Mucosa of descending colon (tissue), 3 donors: ENCODE results near the gene FBXO21. TPM values are rescaled to one million over a fixed set of nuclear protein-coding genes. Genes with fewer than 3 reads are reported as not detected.

Experiments used
- ATAC-seq: fragments of 200-7000 bp; cut with Tn5 transposase; one replicate; pipeline ENCODE4 v1.9.1; 2020; ENCODE audit warnings: mild to moderate bottlenecking, moderate library complexity
- DNase-seq, 3 donors: peaks; one replicate each; pipeline ENCODE4 v3.0.0-alpha.2; 2020
- H3K36me3 ChIP-seq: fragments of 200-600 bp; one replicate; pipeline ENCODE4 v1.8.0; 2021; ENCODE audit warnings: low read depth, mild to moderate bottlenecking
- H3K4me1 ChIP-seq: fragments of 200-600 bp; one replicate; pipeline ENCODE4 v1.8.0; 2021; ENCODE audit warnings: low read depth, mild to moderate bottlenecking
- H3K4me3 ChIP-seq: fragments of 200-600 bp; one replicate; pipeline ENCODE4 v1.8.0; 2021; ENCODE audit warnings: mild to moderate bottlenecking
- H3K9me3 ChIP-seq: fragments of 200-600 bp; one replicate; pipeline ENCODE4 v1.8.0; 2021; ENCODE audit warnings: mild to moderate bottlenecking
- intact Hi-C, 2 donors: fragments of 100-400 bp; cut with DNase I in 1 of 2; cut with micrococcal nuclease in 1 of 2; formaldehyde crosslinking; loops; one replicate each; pipeline versions ENCODE4 v1.11.0 to v1.11.1; 2022; cut with DNase I, micrococcal nuclease
- total RNA-seq, 3 donors: library from RNA; stranded (reverse); fragmentation: NEBNext Ultra II Directional in 2 of 3; extraction: Animal tissue kit (Norgen Biotek cat#: 25700) in 2 of 3; gene quantifications; one replicate each; pipeline versions ENCODE4 v1.2.1 to v1.2.4, GENCODE V29; 2021 to 2023
- TF ChIP-seq, protein P1 (sequence below): fragments of 200-600 bp; IDR thresholded peaks from one replicate; pipeline ENCODE4 v1.8.0; 2022; ENCODE audit warnings: antibody characterized with exemption, mild to moderate bottlenecking
- donor health status: DM: no; HTN: no; CAD: no; lungs with moderate emphysema.
- donor health status: DM: no; HTN: no; CAD: no.
- donor health status: DM: no; HTN: yes; CAD: no.

Gene FBXO21
- total RNA-seq, 3 donors from 2014 or later: 14.7 to 44.6 (median 30.7) TPM

DNA sequence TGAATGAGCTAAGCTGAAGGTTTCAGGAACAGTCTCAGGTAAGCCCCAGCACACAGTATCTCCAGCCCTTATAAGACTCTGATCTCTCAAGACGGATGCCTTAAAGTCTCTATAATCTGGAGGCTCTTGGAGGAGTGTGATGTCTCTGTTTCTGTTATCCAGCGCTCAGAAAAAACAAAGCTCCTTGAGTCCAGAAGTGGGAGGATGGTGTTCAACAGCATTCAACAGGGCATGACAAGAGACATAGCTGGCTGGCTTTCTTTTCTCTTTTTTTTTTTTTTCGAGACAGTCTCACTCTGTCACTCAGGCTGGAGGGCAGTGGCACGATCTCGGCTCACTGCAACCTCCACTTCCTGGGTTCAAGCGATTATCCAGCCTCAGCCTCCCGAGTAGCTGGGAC is 59.5 kb downstream of the FBXO21 start:
- TF ChIP-seq, protein P1, sequence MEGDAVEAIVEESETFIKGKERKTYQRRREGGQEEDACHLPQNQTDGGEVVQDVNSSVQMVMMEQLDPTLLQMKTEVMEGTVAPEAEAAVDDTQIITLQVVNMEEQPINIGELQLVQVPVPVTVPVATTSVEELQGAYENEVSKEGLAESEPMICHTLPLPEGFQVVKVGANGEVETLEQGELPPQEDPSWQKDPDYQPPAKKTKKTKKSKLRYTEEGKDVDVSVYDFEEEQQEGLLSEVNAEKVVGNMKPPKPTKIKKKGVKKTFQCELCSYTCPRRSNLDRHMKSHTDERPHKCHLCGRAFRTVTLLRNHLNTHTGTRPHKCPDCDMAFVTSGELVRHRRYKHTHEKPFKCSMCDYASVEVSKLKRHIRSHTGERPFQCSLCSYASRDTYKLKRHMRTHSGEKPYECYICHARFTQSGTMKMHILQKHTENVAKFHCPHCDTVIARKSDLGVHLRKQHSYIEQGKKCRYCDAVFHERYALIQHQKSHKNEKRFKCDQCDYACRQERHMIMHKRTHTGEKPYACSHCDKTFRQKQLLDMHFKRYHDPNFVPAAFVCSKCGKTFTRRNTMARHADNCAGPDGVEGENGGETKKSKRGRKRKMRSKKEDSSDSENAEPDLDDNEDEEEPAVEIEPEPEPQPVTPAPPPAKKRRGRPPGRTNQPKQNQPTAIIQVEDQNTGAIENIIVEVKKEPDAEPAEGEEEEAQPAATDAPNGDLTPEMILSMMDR: no peak
- ATAC-seq: no peak
- Histone ChIP-seq H3K9me3 (no peaks in the 10 kb centered on the region), H3K4me1 (no peaks in the 10 kb centered on the region), H3K36me3 (no peaks in the 10 kb centered on the region), H3K4me3 (no peak overlapping the region)
- no peak for DNase-seq
- intact Hi-C loops: no loop called here

- ATAC-seq (no peak), DNase-seq (no peak)
- H3K36me3 ChIP-seq: no peaks in the 10 kb centered on the region
- intact Hi-C loops: no loop called here
- TF ChIP-seq, protein P1: no peak
- no peaks in the 10 kb centered on the region for H3K4me1 ChIP-seq
- H3K9me3 ChIP-seq: no peaks in the 10 kb centered on the region
- no peak overlapping the region for H3K4me3 ChIP-seq
These were observed 60.9 kb downstream of the FBXO21 start for GRCh38 chr12:117129391-117129790.

GRCh38 chr12:117127933-117128823 is 62.1 kb downstream of the FBXO21 start:
- H3K4me3 ChIP-seq: no peak overlapping the region
- intact Hi-C loops: no loop called here
- TF ChIP-seq, protein P1: no peak
- ATAC-seq (no peak), DNase-seq (no peak)
- no peaks in the 10 kb centered on the region for H3K36me3 ChIP-seq
- H3K4me1 ChIP-seq: no peaks in the 10 kb centered on the region
- H3K9me3 ChIP-seq: no peaks in the 10 kb centered on the region

GRCh38 chr12:117126335-117126734 is 63.9 kb downstream of the FBXO21 start:
- no peaks in the 10 kb centered on the region for H3K36me3 ChIP-seq
- H3K4me1 ChIP-seq: no peaks in the 10 kb centered on the region
- H3K4me3 ChIP-seq: no peak overlapping the region
- ATAC-seq (no peak), DNase-seq (no peak)
- no peaks in the 10 kb centered on the region for H3K9me3 ChIP-seq
- intact Hi-C loops: no loop called here
- TF ChIP-seq, protein P1: no peak

DNA sequence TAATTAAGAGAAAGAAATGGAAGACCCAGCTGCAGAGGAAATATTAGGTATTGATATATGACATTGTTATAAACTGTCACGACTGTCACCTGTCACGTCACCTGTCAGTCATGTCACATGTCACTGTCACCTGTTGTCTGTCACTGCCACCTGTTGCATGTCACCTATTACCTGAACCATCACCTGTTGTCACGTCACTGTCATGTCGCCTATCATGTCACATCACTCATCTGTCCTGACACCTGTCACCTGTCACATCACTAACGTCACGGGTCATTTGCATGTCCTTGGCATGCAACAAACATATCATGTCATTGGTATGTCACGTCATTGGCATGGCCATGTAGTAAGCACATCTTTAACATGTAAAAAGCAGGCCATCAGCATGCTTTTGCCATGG is 64.5 kb downstream of the FBXO21 start:
- no peaks in the 10 kb centered on the region for H3K4me1 ChIP-seq
- TF ChIP-seq, protein P1: no peak
- no peaks in the 10 kb centered on the region for H3K9me3 ChIP-seq
- ATAC-seq (no peak), DNase-seq (no peak)
- no peaks in the 10 kb centered on the region for H3K36me3 ChIP-seq
- intact Hi-C loops: no loop called here
- H3K4me3 ChIP-seq: no peak overlapping the region
